Astrocyte (in vitro differentiated cells and primary cell): ENCODE results near the gene MATN3. TPM values are rescaled to one million over a fixed set of nuclear protein-coding genes. Genes with fewer than 3 reads are reported as not detected.
"Not testable (repeated sequence)": the region's sequence is repeated elsewhere in the genome, so short reads cannot be mapped to it uniquely, and the experiment has no call there.

Experiments
- DNase-seq: peaks from one replicate; pipeline ENCODE4 v3.0.0-alpha.2; 2010; ENCODE audit warnings: low read depth
- FAIRE-seq: peaks from 2 replicates; lab custom pipeline; 2011; peaks lifted over from hg19 to GRCh38; lab: Jason Lieb, UNC
- H2AFZ ChIP-seq: 2 replicates; pipeline ENCODE4 v1.6.0; 2012; ENCODE audit warnings: low read depth, low read length, inconsistent platforms
- H3K27ac ChIP-seq: 2 replicates; pipeline ENCODE4 v1.5.1; 2011; ENCODE audit warnings: low read depth, low read length, inconsistent platforms
- H3K27me3 ChIP-seq: 2 replicates; pipeline ENCODE4 v1.6.0; 2011; ENCODE audit warnings: low read length, inconsistent platforms; ENCODE audit not compliant: insufficient read depth
- H3K36me3 ChIP-seq: 2 replicates; pipeline ENCODE4 v1.5.1; 2011; ENCODE audit warnings: low read length, inconsistent platforms; ENCODE audit not compliant: insufficient read depth
- H3K4me1 ChIP-seq: 2 replicates; pipeline ENCODE4 v1.5.1; 2011; ENCODE audit warnings: low read length, inconsistent platforms; ENCODE audit not compliant: insufficient read depth
- H3K4me2 ChIP-seq: 2 replicates; pipeline ENCODE4 v1.6.0; 2012; ENCODE audit warnings: low read length, inconsistent platforms
- H3K4me3 ChIP-seq: 2 replicates; pipeline ENCODE4 v1.5.1; 2011; ENCODE audit warnings: low read depth, mild to moderate bottlenecking, low read length, inconsistent platforms; ENCODE audit not compliant: insufficient read depth
- H3K79me2 ChIP-seq: 2 replicates; pipeline ENCODE4 v1.6.0; 2012; ENCODE audit warnings: mild to moderate bottlenecking, low read length, inconsistent platforms; ENCODE audit not compliant: insufficient read depth
- H3K9ac ChIP-seq: 2 replicates; pipeline ENCODE4 v1.6.0; 2012; ENCODE audit warnings: mild to moderate bottlenecking, low read length, inconsistent platforms
- H3K9me3 ChIP-seq: 2 replicates; pipeline ENCODE4 v1.5.1; 2012; ENCODE audit warnings: low read depth, mild to moderate bottlenecking, low read length, inconsistent platforms; ENCODE audit not compliant: insufficient read depth
- H4K20me1 ChIP-seq: 2 replicates; pipeline ENCODE4 v1.6.0; 2012; ENCODE audit warnings: low read length, inconsistent platforms; ENCODE audit not compliant: insufficient read depth
- H3K27ac Mint-ChIP-seq: one replicate; pipeline ENCODE4 v1.8.0; 2021; ENCODE audit warnings: mild to moderate bottlenecking, mixed read lengths; ENCODE audit not compliant: unreplicated experiment
- H3K27me3 Mint-ChIP-seq: one replicate; pipeline ENCODE4 v1.8.0; 2021; ENCODE audit warnings: low read depth, mixed read lengths; ENCODE audit not compliant: unreplicated experiment
- H3K36me3 Mint-ChIP-seq: one replicate; pipeline ENCODE4 v1.8.0; 2021; ENCODE audit warnings: low read depth, mixed read lengths; ENCODE audit not compliant: unreplicated experiment
- H3K4me1 Mint-ChIP-seq: one replicate; pipeline ENCODE4 v1.8.0; 2021; ENCODE audit warnings: low read depth, mixed read lengths; ENCODE audit not compliant: unreplicated experiment
- H3K4me3 Mint-ChIP-seq: one replicate; pipeline ENCODE4 v1.8.0; 2021; ENCODE audit warnings: mild to moderate bottlenecking, moderate library complexity, mixed read lengths; ENCODE audit not compliant: unreplicated experiment
- H3K9me3 Mint-ChIP-seq: one replicate; pipeline ENCODE4 v1.8.0; 2021; ENCODE audit warnings: mild to moderate bottlenecking, mixed read lengths; ENCODE audit not compliant: unreplicated experiment
- CTCF ChIP-seq: IDR thresholded peaks from 2 replicates; pipeline ENCODE4 v1.5.1; 2011; ENCODE audit warnings: low read depth, mild to moderate bottlenecking, inconsistent platforms, low read length, moderate library complexity; ENCODE audit not compliant: insufficient read depth
- EZH2 ChIP-seq: IDR thresholded peaks from 2 replicates; pipeline ENCODE4 v1.6.1; 2012; ENCODE audit warnings: mild to moderate bottlenecking, low read length, inconsistent platforms; ENCODE audit not compliant: insufficient read depth
- total RNA-seq: library from RNA; stranded (reverse); gene quantifications from 2 replicates; pipeline ENCODE4 v1.2.1, GENCODE V29; 2021

MATN3 gene
- total RNA-seq, 1 donor from 2014 or later: 13.3 TPM

GRCh38 chr2:20048488-20049448 is 36.3 kb upstream of the MATN3 start:
- H3K36me3 Mint-ChIP-seq: no peaks in the 10 kb centered on the region
- no peak overlapping the region for H3K4me3 Mint-ChIP-seq
- Histone ChIP-seq H3K4me1 (peaks cover 5% of the 10 kb centered on the region), H4K20me1 (peaks cover 58% of the 10 kb centered on the region), H3K9me3 (no peaks in the 10 kb centered on the region), H3K27me3 (no peaks in the 10 kb centered on the region), H3K79me2 (peaks cover 72% of the 10 kb centered on the region), H2AFZ (no peak overlapping the region), H3K4me3 (peak overlapping the region; percentile 98), H3K9ac (peak overlapping the region; percentile 92), H3K36me3 (no peaks in the 10 kb centered on the region), H3K4me2 (peak overlapping the region; percentile 99), H3K27ac (peak overlapping the region; percentile 100)
- no peaks in the 10 kb centered on the region for H3K9me3 Mint-ChIP-seq
- no peak for DNase-seq
- H3K4me1 Mint-ChIP-seq: peaks cover 16% of the 10 kb centered on the region
- no peak for FAIRE-seq
- peak overlapping the region; percentile 81 for H3K27ac Mint-ChIP-seq
- TF ChIP-seq EZH2 (no peak), CTCF (no peak)
- no peaks in the 10 kb centered on the region for H3K27me3 Mint-ChIP-seq

DNA sequence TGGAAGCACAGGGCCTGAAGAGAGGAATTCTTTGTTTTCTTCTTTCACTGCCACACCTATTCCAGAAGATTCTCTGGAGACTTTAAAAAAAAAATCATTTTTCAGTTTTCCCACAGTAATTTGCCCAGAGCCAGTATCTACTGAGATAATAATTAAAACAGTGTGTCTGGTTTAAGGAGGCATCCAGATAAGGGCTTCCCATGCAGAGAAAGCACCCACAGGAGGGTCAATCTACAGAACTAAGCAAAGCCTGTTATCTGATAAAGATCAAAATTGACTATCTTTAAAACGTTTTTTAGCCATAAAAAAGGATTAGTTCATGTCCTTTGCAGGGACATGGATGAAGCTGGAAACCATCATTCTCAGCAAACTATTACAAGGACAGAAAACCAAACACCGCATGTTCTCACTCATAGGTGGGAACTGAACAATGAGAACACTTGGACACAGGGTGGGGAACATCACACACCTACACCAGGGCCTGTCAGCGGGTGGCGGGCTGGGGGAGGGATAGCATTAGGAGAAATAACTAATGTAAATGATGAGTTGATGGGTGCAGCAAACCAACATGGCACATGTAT is 33.3 kb upstream of the MATN3 start:
- not testable (repeated sequence) for H2AFZ ChIP-seq, H3K4me3 Mint-ChIP-seq, H3K27me3 Mint-ChIP-seq, H3K36me3 Mint-ChIP-seq, H3K9me3 Mint-ChIP-seq, H3K4me1 ChIP-seq, H3K4me3 ChIP-seq, H3K4me2 ChIP-seq, H3K9ac ChIP-seq, H3K36me3 ChIP-seq, H3K27ac ChIP-seq, H3K27me3 ChIP-seq, H3K9me3 ChIP-seq, DNase-seq, H3K27ac Mint-ChIP-seq, FAIRE-seq
- Histone ChIP-seq H4K20me1 (peaks cover 86% of the 10 kb centered on the region), H3K79me2 (peaks cover 95% of the 10 kb centered on the region)
- H3K4me1 Mint-ChIP-seq: peaks cover 33% of the 10 kb centered on the region

DNA sequence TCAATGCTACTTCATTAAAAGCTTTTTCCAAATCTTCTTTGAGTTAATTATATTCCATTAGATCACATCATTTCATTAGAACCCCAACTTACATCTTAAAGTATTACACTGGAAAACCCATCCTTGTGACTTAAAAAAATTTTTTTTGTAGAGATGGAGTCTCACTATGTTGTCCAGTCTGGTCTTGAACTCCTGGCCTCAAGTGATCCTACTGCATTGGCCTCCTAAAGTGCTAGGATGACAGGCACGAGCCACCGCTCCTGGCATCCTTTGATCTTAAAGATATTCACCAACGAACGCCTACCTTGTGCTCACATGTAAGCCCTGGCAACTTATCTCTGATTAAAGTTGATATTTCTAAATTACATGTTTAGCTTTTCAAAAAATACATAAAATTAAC is 32.3 kb upstream of the MATN3 start:
- peaks cover 40% of the 10 kb centered on the region for H3K4me1 Mint-ChIP-seq
- peaks cover 86% of the 10 kb centered on the region for H4K20me1 ChIP-seq
- FAIRE-seq: no peak

More for the DNA sequence above, 32.3 kb upstream of the MATN3 start:
- no peak overlapping the region for H3K27ac Mint-ChIP-seq
- no peak overlapping the region for H3K27ac ChIP-seq
- no peak overlapping the region for H3K4me2 ChIP-seq
- peaks cover 4% of the 10 kb centered on the region for H3K36me3 Mint-ChIP-seq
- no peak overlapping the region for H3K4me3 Mint-ChIP-seq
- peaks cover 11% of the 10 kb centered on the region for H3K36me3 ChIP-seq
- H3K9me3 Mint-ChIP-seq: no peaks in the 10 kb centered on the region
- peaks cover 94% of the 10 kb centered on the region for H3K79me2 ChIP-seq
- peaks cover 8% of the 10 kb centered on the region for H3K4me1 ChIP-seq
- H3K9me3 ChIP-seq: no peaks in the 10 kb centered on the region
- no peak for DNase-seq
- no peaks in the 10 kb centered on the region for H3K27me3 Mint-ChIP-seq
- H2AFZ ChIP-seq: no peak overlapping the region
- H3K4me3 ChIP-seq: no peak overlapping the region
- H3K9ac ChIP-seq: no peak overlapping the region
- TF ChIP-seq CTCF: no peak
- TF ChIP-seq EZH2: no peak
- H3K27me3 ChIP-seq: no peaks in the 10 kb centered on the region
